ENCODE data around the gene FPGS.

Gene FPGS

GRCh38 chr9:127809002-127809539, 6.4 kb downstream of the FPGS start:
- no peaks in the 10 kb centered on the region for H3K9me3 ChIP-seq
- H3K4me3 ChIP-seq = no peak overlapping the region
- H3K36me3 ChIP-seq = peaks cover 73 to 82% (median 73%) of the 10 kb centered on the region in 3 donors
- peaks cover 0 to 28% (median 19%) of the 10 kb centered on the region in 4 donors for H3K4me1 ChIP-seq
- intact Hi-C loops (cut with DNase I; ENCODE audit: low total_unique reads) = no loop called here
- no peak overlapping the region for H3K27ac ChIP-seq
- TF ChIP-seq CTCF (IDR thresholded peaks at IDR 0.05) = no peak
- no peak for DNase-seq
- H3K27me3 ChIP-seq = no peaks in the 10 kb centered on the region

- Histone ChIP-seq H3K36me3 (peaks cover 79 to 89% (median 80%) of the 10 kb centered on the region in 3 donors), H3K27ac (no peak overlapping the region), H3K4me3 (no peak overlapping the region), H3K27me3 (no peaks in the 10 kb centered on the region), H3K4me1 (peaks cover 0 to 21% (median 12%) of the 10 kb centered on the region in 4 donors), H3K9me3 (no peaks in the 10 kb centered on the region)
- intact Hi-C loops (cut with DNase I; ENCODE audit: low total_unique reads) = no loop called here
- TF ChIP-seq CTCF (IDR thresholded peaks at IDR 0.05) = no peak
- no peak for DNase-seq
Observed at GRCh38 chr9:127809540-127810377, 7.1 kb downstream of the FPGS start.

GRCh38 chr9:127810378-127811187, 7.9 kb downstream of the FPGS start:
- TF ChIP-seq CTCF (IDR thresholded peaks at IDR 0.05) = no peak
- H3K36me3 ChIP-seq = peaks cover 81 to 97% (median 84%) of the 10 kb centered on the region in 3 donors
- H3K9me3 ChIP-seq = no peaks in the 10 kb centered on the region
- H3K4me1 ChIP-seq = peaks cover 0 to 13% (median 5%) of the 10 kb centered on the region in 4 donors
- intact Hi-C loops (cut with DNase I; ENCODE audit: low total_unique reads) = no loop called here
- no peaks in the 10 kb centered on the region for H3K27me3 ChIP-seq
- no peak for DNase-seq
- no peak overlapping the region for H3K4me3 ChIP-seq
- no peak overlapping the region for H3K27ac ChIP-seq

GRCh38 chr9:127812011-127812410, 9.3 kb downstream of the FPGS start:
- Histone ChIP-seq H3K36me3 (peaks cover 74 to 99% (median 81%) of the 10 kb centered on the region in 3 donors), H3K27ac (no peak overlapping the region)

More at GRCh38 chr9:127812011-127812410, 9.3 kb downstream of the FPGS start:
- no peak for DNase-seq
- H3K4me3 ChIP-seq = no peak overlapping the region
- H3K27me3 ChIP-seq = no peaks in the 10 kb centered on the region
- H3K4me1 ChIP-seq = peaks cover 0 to 13% (median 0%) of the 10 kb centered on the region in 4 donors
- H3K9me3 ChIP-seq = no peaks in the 10 kb centered on the region
- no peak for TF ChIP-seq CTCF (IDR thresholded peaks at IDR 0.05)
- intact Hi-C loops (cut with DNase I; ENCODE audit: low total_unique reads) = no loop called here
